ENCODE data around the gene PRRG2.

DNA sequence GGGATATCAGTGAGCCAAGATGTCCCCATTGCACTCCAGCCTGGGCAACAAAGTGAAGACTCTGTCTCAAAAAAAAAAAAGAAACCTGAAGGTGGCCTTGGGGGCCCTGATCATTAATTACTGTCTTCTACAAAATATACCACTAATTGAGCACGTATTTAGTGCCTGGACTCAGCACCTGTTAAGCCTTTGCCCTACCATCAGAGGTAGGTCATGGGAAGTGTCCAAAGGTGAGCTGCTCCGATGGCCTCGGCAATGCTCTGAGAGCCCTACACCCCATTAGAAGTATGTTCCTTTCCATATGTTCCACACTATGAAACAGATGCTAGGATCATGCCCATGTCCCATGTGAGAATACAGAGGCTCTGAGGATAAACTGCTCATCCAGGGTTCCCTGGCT is 21.7 kb upstream of the PRRG2 start:
- TF ChIP-seq CTCF (IDR thresholded peaks at IDR 0.05) (no peak), POLR2A (IDR thresholded peaks at IDR 0.05) (no peak)

Data from body of pancreas (tissue), 4 donors.